HG02571 (cell line): ENCODE measurements around the gene SCCPDH.
"Not testable (repeated sequence)": the region's sequence is repeated elsewhere in the genome, so short reads cannot be mapped to it uniquely, and the experiment has no call there.

ENCODE experiments used
- ATAC-seq: cut with Tn5 transposase; IDR thresholded peaks from one replicate; pipeline ENCODE4 v1.9.1; 2021; ENCODE audit warnings: mild to moderate bottlenecking, moderate library complexity; ENCODE audit not compliant: unreplicated experiment

The SCCPDH gene

GRCh38 chr1:246724016-246724730, at the start of gene SCCPDH:
SCCPDH (plus strand) TSS chr1:246724409; CDS start chr1:246724423, 14 bp downstream.
- peak; percentile 94 for ATAC-seq

GRCh38 chr1:246677842-246678241, 46.4 kb upstream of the SCCPDH start:
- no peak for ATAC-seq

- no peak for ATAC-seq
These were observed 45.1 kb upstream of the SCCPDH start for GRCh38 chr1:246678816-246679793.

- no peak for ATAC-seq
These were observed 44.4 kb upstream of the SCCPDH start for GRCh38 chr1:246679794-246680177.

GRCh38 chr1:246680190-246680589, 44.0 kb upstream of the SCCPDH start:
- no peak for ATAC-seq

- ATAC-seq, result no peak
These were observed 43.5 kb upstream of the SCCPDH start for GRCh38 chr1:246680696-246681130.

GRCh38 chr1:246681900-246682895, 42.0 kb upstream of the SCCPDH start:
- ATAC-seq, result no peak

- ATAC-seq, result no peak
These were observed 40.7 kb upstream of the SCCPDH start for GRCh38 chr1:246683521-246683920.

- no peak for ATAC-seq
These were observed 37.2 kb upstream of the SCCPDH start for GRCh38 chr1:246687002-246687401.

- ATAC-seq, result peak; percentile 97
These were observed 34.7 kb upstream of the SCCPDH start for GRCh38 chr1:246689409-246690008.

GRCh38 chr1:246690100-246690499, 34.1 kb upstream of the SCCPDH start:
- ATAC-seq, result no peak

GRCh38 chr1:246691622-246692495, 32.4 kb upstream of the SCCPDH start:
- ATAC-seq, result no peak

- ATAC-seq, result not testable (repeated sequence)
These were observed 29.9 kb upstream of the SCCPDH start for GRCh38 chr1:246694213-246694895.

- no peak for ATAC-seq
These were observed 29.1 kb upstream of the SCCPDH start for GRCh38 chr1:246695136-246695535.

GRCh38 chr1:246695666-246696065, 28.5 kb upstream of the SCCPDH start:
- no peak for ATAC-seq

GRCh38 chr1:246698466-246699094, 25.6 kb upstream of the SCCPDH start:
- no peak for ATAC-seq

GRCh38 chr1:246699095-246699735, 25.0 kb upstream of the SCCPDH start:
- ATAC-seq, result peak; percentile 91

- no peak for ATAC-seq
These were observed 20.6 kb upstream of the SCCPDH start for GRCh38 chr1:246703581-246703980.
